ENCODE measurements around the gene RNF212. TPM values are rescaled to one million over a fixed set of nuclear protein-coding genes. Genes with fewer than 3 reads are reported as not detected.

RNF212 gene
- total and polyA plus RNA-seq, 2 of the 13 experiments (the other 11 are each of a cell fraction or from before 2014, with no cell fraction given): not detected

DNA sequence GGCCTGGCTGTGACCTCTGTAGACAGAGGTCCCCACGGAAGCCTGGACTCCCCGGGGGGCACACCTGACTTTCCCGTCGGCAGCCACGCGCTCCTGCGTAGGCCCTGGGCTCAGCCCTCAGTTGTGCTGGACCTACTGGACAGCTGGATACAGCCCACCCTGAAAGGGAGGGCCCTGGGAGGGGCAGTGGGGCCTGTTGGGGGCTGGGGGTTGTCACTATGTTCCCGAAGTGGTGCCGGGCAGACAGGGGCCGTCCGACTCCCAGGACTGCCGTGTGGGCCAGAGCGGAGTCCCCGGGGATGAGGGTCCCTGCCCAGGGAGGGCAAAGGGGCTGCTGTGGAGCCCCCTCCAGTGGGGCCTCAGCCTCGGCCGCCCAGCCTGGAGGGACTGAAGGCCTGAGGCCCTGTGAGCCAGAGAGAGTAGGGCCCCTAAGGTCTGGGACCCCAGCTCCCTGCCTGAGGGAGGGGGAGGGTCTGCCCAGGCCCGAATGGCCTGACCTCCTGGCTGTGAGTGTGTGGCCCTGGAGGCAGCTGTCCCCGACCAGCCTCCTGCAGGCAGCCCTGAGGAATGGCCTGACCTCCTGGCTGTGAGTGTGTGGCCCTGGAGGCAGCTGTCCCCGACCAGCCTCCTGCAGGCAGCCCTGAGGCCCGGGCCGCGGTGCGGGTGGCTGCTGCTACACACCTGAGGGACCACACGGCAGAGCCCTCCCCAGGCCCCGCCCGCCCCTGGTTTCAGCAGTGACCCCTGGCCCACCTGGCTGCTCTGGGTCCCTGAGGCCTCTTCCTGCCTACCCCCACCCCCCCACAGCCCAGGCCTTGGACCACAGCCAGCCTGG is 76.2 kb downstream of the RNF212 start:
- no peak overlapping the region for H2AFZ ChIP-seq (ENCODE audit: low read length)
- no peak overlapping the region for H3K4me3 ChIP-seq (replicated peaks in 1 of 3; ENCODE audit: insufficient read depth in 1 of 3, low read depth in 2 of 3, low read length in 3 of 3)
- H3K79me2 ChIP-seq (ENCODE audit: insufficient read depth, low read length): no peaks in the 10 kb centered on the region
- ATAC-seq: peak; percentile 32
- no peak for FAIRE-seq
- H3K9ac ChIP-seq (ENCODE audit: insufficient read depth, low read depth, low read length): no peak overlapping the region
- in situ Hi-C loops (cut with HindIII; ENCODE audit: extremely low pct_ligation_motif_present, low pct_unique_long_range_greater_than_20kb): no loop called here
- no peak overlapping the region for H3K4me2 ChIP-seq (ENCODE audit: low read depth, low read length)
- no TSS peak for BruUV-seq (replicated peaks)
- H3K9me3 ChIP-seq (ENCODE audit: low read length): no peaks in the 10 kb centered on the region
- H3K36me3 ChIP-seq (replicated peaks in 1 of 2; ENCODE audit: control insufficient read depth in 1 of 2, insufficient read depth in 2 of 2, low read length in 2 of 2): no peaks in the 10 kb centered on the region
- H3K27ac ChIP-seq (ENCODE audit: extremely low read length, insufficient read depth, low read length): no peak overlapping the region
- CTCF ChIA-PET (ENCODE audit: low intra/inter-chr PET ratio, low total read pairs): no interaction called here
- 0 out of 2 replicates have a peak, but pooled peaks cover 3% of the 10 kb centered on the region for H4K20me1 ChIP-seq (ENCODE audit: insufficient read depth, low read length)
- DNase-seq (ENCODE audit: low spot score): no peak
- H3K4me1 ChIP-seq (ENCODE audit: insufficient read depth, low read length): peaks cover 79% of the 10 kb centered on the region
- intact Hi-C loops (cut with micrococcal nuclease; ENCODE audit: unreplicated experiment): loop anchor here (5.0 kb wide), 1 partner anchor 35 kb away; no protein-coding TSS in a partner anchor
- POLR2A ChIA-PET: no interaction called here
- TF ChIP-seq UBTF (CRISPR knock-in tag; IDR thresholded peaks at IDR 0.05) (0 out of 2 replicates have a peak, but pooled peaks have one; percentile 27), MBNL3 (CRISPR knock-in tag; conservative IDR thresholded peaks at IDR 0.05) (no peak)
- no CpG with 5 or more reads among the region's 26 CpGs for WGBS (ENCODE audit: low lambda C conversion rate)
- peaks cover 23 to 87% of the 10 kb centered on the region in 2 experiments for H3K27me3 ChIP-seq (ENCODE audit: control insufficient read depth in 1 of 2, insufficient read depth in 2 of 2, low read length in 2 of 2)

- H2AFZ ChIP-seq (ENCODE audit: low read length): no peak overlapping the region
- intact Hi-C loops (cut with micrococcal nuclease; ENCODE audit: unreplicated experiment) (loop anchor here (5.0 kb wide), 1 partner anchor 36 kb away; no protein-coding TSS in a partner anchor), in situ Hi-C loops (cut with HindIII; ENCODE audit: extremely low pct_ligation_motif_present, low pct_unique_long_range_greater_than_20kb) (no loop called here)
- H3K27ac ChIP-seq (ENCODE audit: extremely low read length, insufficient read depth, low read length): no peak overlapping the region
- ATAC-seq: peak; percentile 14
- H3K36me3 ChIP-seq (replicated peaks in 1 of 2; ENCODE audit: control insufficient read depth in 1 of 2, insufficient read depth in 2 of 2, low read length in 2 of 2): no peaks in the 10 kb centered on the region
- no peak for DNase-seq (ENCODE audit: low spot score)
- no peaks in the 10 kb centered on the region for H3K9me3 ChIP-seq (ENCODE audit: low read length)
- H3K9ac ChIP-seq (ENCODE audit: insufficient read depth, low read depth, low read length): no peak overlapping the region
- no CpG with 5 or more reads among the region's 15 CpGs for WGBS (ENCODE audit: low lambda C conversion rate)
- POLR2A ChIA-PET: no interaction called here
- CTCF ChIA-PET (ENCODE audit: low intra/inter-chr PET ratio, low total read pairs): no interaction called here
- H3K4me2 ChIP-seq (ENCODE audit: low read depth, low read length): no peak overlapping the region; the same call in 1 of the 2 replicates
- no peak for FAIRE-seq
- no peak overlapping the region; a peak in 1 of 6 replicates for H3K4me3 ChIP-seq (replicated peaks in 1 of 3; ENCODE audit: insufficient read depth in 1 of 3, low read depth in 2 of 3, low read length in 3 of 3)
- peaks cover 33 to 89% of the 10 kb centered on the region in 2 experiments for H3K27me3 ChIP-seq (ENCODE audit: control insufficient read depth in 1 of 2, insufficient read depth in 2 of 2, low read length in 2 of 2)
- no TSS peak for BruUV-seq (replicated peaks)
- peaks cover 74% of the 10 kb centered on the region for H3K4me1 ChIP-seq (ENCODE audit: insufficient read depth, low read length)
- H4K20me1 ChIP-seq (ENCODE audit: insufficient read depth, low read length): peaks cover 3% of the 10 kb centered on the region; the same call in 1 of the 2 replicates
- no peaks in the 10 kb centered on the region for H3K79me2 ChIP-seq (ENCODE audit: insufficient read depth, low read length)
- TF ChIP-seq ZNF737 (CRISPR knock-in tag; IDR thresholded peaks at IDR 0.05; ENCODE audit: borderline replicate concordance) (no peak), ZNF12 (CRISPR knock-in tag; IDR thresholded peaks at IDR 0.05) (no peak), ZNF30 (CRISPR knock-in tag; IDR thresholded peaks at IDR 0.05) (no peak), NFAT5 (CRISPR knock-in tag; IDR thresholded peaks at IDR 0.05) (no peak), ONECUT2 (CRISPR knock-in tag; IDR thresholded peaks at IDR 0.05) (no peak), NFE2L1 (CRISPR knock-in tag; IDR thresholded peaks at IDR 0.05; ENCODE audit: borderline replicate concordance) (no peak), GATA4 (IDR thresholded peaks at IDR 0.05; ENCODE audit: borderline replicate concordance, low read depth) (no peak), ZNF780A (CRISPR knock-in tag; IDR thresholded peaks at IDR 0.05) (no peak)
Observed at GRCh38 chr4:1036095-1036494, 77.3 kb downstream of the RNF212 start.

Measured in HepG2 (cell line).